K562 (cell line): ENCODE measurements around the gene AFG1L. TPM values are rescaled to one million over a fixed set of nuclear protein-coding genes. Genes with fewer than 3 reads are reported as not detected.
A peak's percentile ranks its signal among the peaks of the same experiment; 100 is the strongest.

Source experiments
- ARID1B ChIP-seq: fragments of 450-650 bp; IDR thresholded peaks from 2 replicates; pipeline ENCODE4 v1.6.1; 2016; ENCODE audit warnings: antibody characterized with exemption, mild to moderate bottlenecking, inconsistent platforms
- CHCHD3 ChIP-seq: fragments of 250-450 bp; sonication (Bioruptor Pico); IDR thresholded peaks from 2 replicates; pipeline ENCODE4 v2.1.2; 2022; ENCODE audit warnings: mild to moderate bottlenecking
- CXXC5 ChIP-seq: fragments of 250-450 bp; sonication (Bioruptor Pico); IDR thresholded peaks from 2 replicates; pipeline ENCODE4 v1.8.0; 2022; ENCODE audit warnings: inconsistent platforms, mild to moderate bottlenecking, moderate library complexity
- EHMT2 ChIP-seq: fragments of 450-650 bp; IDR thresholded peaks from 2 replicates; pipeline ENCODE4 v1.6.1; 2018; ENCODE audit warnings: antibody characterized with exemption
- ETS2 ChIP-seq: IDR thresholded peaks from 2 replicates; pipeline ENCODE4 v1.6.1; 2016; ENCODE audit warnings: borderline replicate concordance, missing genetic modification characterization, mild to moderate bottlenecking, moderate library complexity, missing compliant biosample characterization; ENCODE audit not compliant: poor library complexity, severe bottlenecking
- ETV6 ChIP-seq, 3 experiments: fragments of 150-350 bp in 1 of 3; sonication (generic) in 1 of 3; formaldehyde crosslinking in 1 of 3; IDR thresholded peaks; 2 replicates each; pipeline versions ENCODE4 v1.6.1 to v1.8.0; 2014 to 2022; ENCODE audit warnings: borderline replicate concordance in 2 of 3, low read depth in 2 of 3, antibody characterized with exemption in 1 of 3, low read length in 1 of 3, mild to moderate bottlenecking in 1 of 3, missing genetic modification reagents in 1 of 3
- HMG20B ChIP-seq: fragments of 250-450 bp; sonication (Bioruptor Pico); IDR thresholded peaks from 2 replicates; pipeline ENCODE4 v1.5.0; 2021; ENCODE audit warnings: mild to moderate bottlenecking
- HNRNPL ChIP-seq: fragments of 200-400 bp; formaldehyde crosslinking; IDR thresholded peaks from 2 replicates; pipeline ENCODE4 v1.6.1; 2017; ENCODE audit warnings: low read depth, mild to moderate bottlenecking, low read length
- IRF1 ChIP-seq: sonication (generic); formaldehyde crosslinking; IDR thresholded peaks from 2 replicates; pipeline ENCODE4 v1.8.0; 2022; ENCODE audit warnings: missing genetic modification reagents, mild to moderate bottlenecking, borderline replicate concordance
- KAT7 ChIP-seq: sonication (generic); formaldehyde crosslinking; IDR thresholded peaks from 2 replicates; pipeline ENCODE4 v1.8.0; 2022; ENCODE audit warnings: missing genetic modification reagents, mild to moderate bottlenecking, borderline replicate concordance
- NCOA1 ChIP-seq: fragments of 450-650 bp; IDR thresholded peaks from 2 replicates; pipeline ENCODE4 v1.6.1; 2016; ENCODE audit warnings: low read depth
- PCBP2 ChIP-seq: fragments of 200-400 bp; formaldehyde crosslinking; IDR thresholded peaks from 2 replicates; pipeline ENCODE4 v1.6.1; 2018; ENCODE audit warnings: low read length, low read depth, mild to moderate bottlenecking, moderate library complexity; ENCODE audit not compliant: poor library complexity, severe bottlenecking
- RCOR1 ChIP-seq, 2 experiments: IDR thresholded peaks; 2 replicates each; pipeline ENCODE4 v1.6.1; 2012; ENCODE audit warnings: low read depth in 2 of 2, low read length in 2 of 2, borderline replicate concordance in 1 of 2, improper control_type of control experiment in 1 of 2
- RFX7 ChIP-seq: fragments of 250-450 bp; sonication (Bioruptor Pico); IDR thresholded peaks from 2 replicates; pipeline ENCODE4 v1.5.1; 2021; ENCODE audit warnings: mild to moderate bottlenecking
- STAT6 ChIP-seq: sonication (generic); formaldehyde crosslinking; IDR thresholded peaks from 2 replicates; pipeline ENCODE4 v1.8.1; 2023; ENCODE audit warnings: mild to moderate bottlenecking, missing genetic modification reagents
- ZBTB43 ChIP-seq: sonication (generic); formaldehyde crosslinking; IDR thresholded peaks from 2 replicates; pipeline ENCODE4 v1.8.0; 2023; ENCODE audit warnings: mild to moderate bottlenecking, missing genetic modification reagents
- ZNF224 ChIP-seq: sonication (generic); formaldehyde crosslinking; IDR thresholded peaks from 2 replicates; pipeline ENCODE4 v1.8.0; 2022; ENCODE audit warnings: mild to moderate bottlenecking, missing genetic modification reagents
- ZNF24 ChIP-seq: fragments of 450-650 bp; IDR thresholded peaks from 2 replicates; pipeline ENCODE4 v1.6.1; 2016
- ZNF766 ChIP-seq: fragments of 200-800 bp; sonication (Bioruptor generic); conservative IDR thresholded peaks from 2 replicates; pipeline ENCODE4 v1.6.1; 2016; ENCODE audit warnings: missing genetic modification characterization, missing compliant biosample characterization
- polyA plus RNA-seq, 8 experiments: library from polyadenylated mRNA; depleted of rRNA in 4 of 8; stranded (reverse) in 5 of 8; unstranded in 3 of 8; fragments of >200 nt; fragmentation: Nextera tagmentation in 2 of 8; fragmentation: Illumina TruSeq in 1 of 8; extraction: Ambion mirVana in 2 of 8; extraction: Trizol in 1 of 8; gene quantifications; 2 replicates each; pipeline versions ENCODE4 v1.2.1 to v1.2.3, GENCODE V29; 2011 to 2014; ENCODE audit warnings: inconsistent platforms in 1 of 8, missing spikeins in 1 of 8
- total RNA-seq, 7 experiments: library from RNA; depleted of rRNA in 6 of 7; stranded (reverse); fragments of >200 nt in 6 of 7; fragmentation: Illumina TruSeq in 2 of 7; extraction: Trizol in 2 of 7; gene quantifications; 2 replicates each; pipeline versions ENCODE4 v1.2.1 to v1.2.3, GENCODE V29; 2011 to 2021; ENCODE audit warnings: low replicate concordance in 1 of 7
- TF ChIP-seq, protein P1 (sequence below): sonication (generic); formaldehyde crosslinking; IDR thresholded peaks from 2 replicates; pipeline ENCODE4 v1.8.0; 2022; ENCODE audit warnings: mild to moderate bottlenecking, missing genetic modification reagents, borderline replicate concordance

The AFG1L gene
- total and polyA plus RNA-seq, 9 of the 15 experiments (the other 6 are each of a cell fraction or from before 2014, with no cell fraction given), result 2.2 to 15.5 (median 5.8) TPM

DNA sequence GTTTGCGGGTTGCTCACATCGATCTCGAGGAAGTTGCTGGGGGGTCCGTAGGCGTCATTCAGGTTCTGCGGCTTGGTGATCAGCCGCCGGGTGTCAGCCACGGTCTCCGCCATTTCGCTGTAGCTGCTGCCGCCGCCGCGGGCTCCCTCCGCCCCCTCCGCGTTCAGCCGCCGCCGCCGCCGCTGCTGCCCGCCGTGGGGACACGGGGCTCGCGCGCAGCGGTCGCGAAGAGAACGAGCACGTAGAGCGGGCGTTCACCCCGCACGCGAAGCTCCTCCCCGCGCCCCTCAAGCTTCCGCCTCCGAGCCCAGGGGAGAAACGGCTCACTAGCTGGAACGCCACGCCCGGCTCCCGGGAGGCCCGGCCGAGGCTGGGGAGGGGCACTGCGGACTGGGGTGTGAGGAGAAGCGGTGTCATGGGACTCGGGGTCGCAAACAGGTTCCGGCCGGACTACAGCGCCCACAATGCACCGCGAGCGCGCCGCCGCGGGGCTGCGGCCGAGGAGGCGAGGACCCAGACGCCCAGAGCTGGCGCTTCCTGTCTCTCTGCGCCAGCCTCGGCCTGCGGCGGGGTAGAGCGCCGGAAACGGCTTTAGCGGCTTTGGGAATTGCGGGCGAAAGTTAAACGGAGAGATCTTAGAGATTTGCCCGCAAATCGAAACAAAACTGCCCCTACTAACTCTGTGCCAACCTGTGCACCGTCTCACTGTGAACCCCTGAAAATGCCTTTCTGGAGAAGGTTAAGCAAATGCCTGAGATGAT, 33.9 kb upstream of the AFG1L start, which contains the start of gene SNX3 (continued):
- peak; percentile 20; the same call in 1 of the 2 replicates for TF ChIP-seq ZNF24
- no peak for TF ChIP-seq ETS2 (tag)
- 0 out of 2 replicates have a peak, but pooled peaks have one; percentile 8 for TF ChIP-seq ARID1B
- no peak for TF ChIP-seq EHMT2
- TF ChIP-seq KAT7 (CRISPR knock-in tag), result no peak
- no peak for TF ChIP-seq RFX7 (CRISPR knock-in tag)
- no peak for TF ChIP-seq ZBTB43 (CRISPR knock-in tag)
- TF ChIP-seq, protein P1, sequence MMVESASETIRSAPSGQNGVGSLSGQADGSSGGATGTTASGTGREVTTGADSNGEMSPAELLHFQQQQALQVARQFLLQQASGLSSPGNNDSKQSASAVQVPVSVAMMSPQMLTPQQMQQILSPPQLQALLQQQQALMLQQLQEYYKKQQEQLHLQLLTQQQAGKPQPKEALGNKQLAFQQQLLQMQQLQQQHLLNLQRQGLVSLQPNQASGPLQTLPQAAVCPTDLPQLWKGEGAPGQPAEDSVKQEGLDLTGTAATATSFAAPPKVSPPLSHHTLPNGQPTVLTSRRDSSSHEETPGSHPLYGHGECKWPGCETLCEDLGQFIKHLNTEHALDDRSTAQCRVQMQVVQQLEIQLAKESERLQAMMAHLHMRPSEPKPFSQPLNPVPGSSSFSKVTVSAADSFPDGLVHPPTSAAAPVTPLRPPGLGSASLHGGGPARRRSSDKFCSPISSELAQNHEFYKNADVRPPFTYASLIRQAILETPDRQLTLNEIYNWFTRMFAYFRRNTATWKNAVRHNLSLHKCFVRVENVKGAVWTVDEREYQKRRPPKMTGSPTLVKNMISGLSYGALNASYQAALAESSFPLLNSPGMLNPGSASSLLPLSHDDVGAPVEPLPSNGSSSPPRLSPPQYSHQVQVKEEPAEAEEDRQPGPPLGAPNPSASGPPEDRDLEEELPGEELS (CRISPR knock-in tag), result no peak
- no peak for TF ChIP-seq HMG20B (CRISPR knock-in tag)
- TF ChIP-seq CHCHD3 (CRISPR knock-in tag), result no peak
- peak in 1 of 2 experiments; percentile 42; a peak in 1 of 4 replicates for TF ChIP-seq RCOR1 (IDR thresholded peaks at IDR 0.05; ENCODE audit: borderline replicate concordance in 1 of 2, low read depth in 2 of 2, low read length in 2 of 2)
- TF ChIP-seq PCBP2, result no peak
- TF ChIP-seq STAT6 (CRISPR knock-in tag), result 0 out of 2 replicates have a peak, but pooled peaks have one; percentile 60
- peak; percentile 93 for TF ChIP-seq CXXC5 (CRISPR knock-in tag)
- TF ChIP-seq ZNF224 (CRISPR knock-in tag), result no peak
- peak; percentile 41; the same call in 1 of the 2 replicates for TF ChIP-seq HNRNPL
- 0 out of 4 replicates have a peak, but pooled peaks of 1 of the 2 experiments have one; percentile 63 for TF ChIP-seq ETV6 (IDR thresholded peaks at IDR 0.05; ENCODE audit: borderline replicate concordance in 1 of 2, low read depth in 2 of 2, low read length in 1 of 2)
- TF ChIP-seq ETV6 (CRISPR knock-in tag; IDR thresholded peaks at IDR 0.05; ENCODE audit: borderline replicate concordance), result no peak
- TF ChIP-seq NCOA1, result no peak
- TF ChIP-seq ZNF766 (CRISPR knock-in tag), result peak; percentile 25; the same call in 1 of the 2 replicates
- no peak for TF ChIP-seq IRF1 (CRISPR knock-in tag)
